ENCODE measurements around the gene RAB40AL.
"Not testable (repeated sequence)": the region's sequence is repeated elsewhere in the genome, so short reads cannot be mapped to it uniquely, and the experiment has no call there.

Gene RAB40AL, protein sequence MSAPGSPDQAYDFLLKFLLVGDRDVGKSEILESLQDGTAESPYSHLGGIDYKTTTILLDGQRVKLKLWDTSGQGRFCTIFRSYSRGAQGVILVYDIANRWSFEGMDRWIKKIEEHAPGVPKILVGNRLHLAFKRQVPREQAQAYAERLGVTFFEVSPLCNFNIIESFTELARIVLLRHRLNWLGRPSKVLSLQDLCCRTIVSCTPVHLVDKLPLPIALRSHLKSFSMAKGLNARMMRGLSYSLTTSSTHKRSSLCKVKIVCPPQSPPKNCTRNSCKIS

DNA sequence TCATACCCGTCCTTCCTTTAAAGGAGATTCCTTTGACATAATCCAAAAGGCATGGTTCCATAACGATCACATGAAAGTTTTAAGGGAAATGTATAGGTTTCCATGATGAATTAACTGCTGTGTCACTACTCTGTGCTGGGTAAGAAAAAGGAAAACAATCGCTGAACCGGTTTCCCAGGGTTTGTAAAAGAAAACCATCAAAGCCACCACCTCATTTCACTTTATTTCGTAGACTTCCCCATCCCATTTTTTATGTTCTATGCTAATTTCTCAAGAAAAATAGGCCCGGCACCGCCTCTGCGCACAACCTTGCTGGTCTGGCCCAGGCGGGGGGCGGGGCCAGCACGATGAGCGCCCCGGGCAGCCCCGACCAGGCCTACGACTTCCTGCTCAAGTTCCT, at the start of gene RAB40AL:
Gene RAB40AL, plus strand, starts transcription at position 301 of the 400 bp plus-strand sequence. Its CDS starts 47 bp downstream, at position 348.
- DNase-seq; intact Hi-C loops (cut with DNase I): not testable (repeated sequence)

- intact Hi-C loops (cut with DNase I): no loop called here
- DNase-seq: no peak
These were observed 49.4 kb upstream of the RAB40AL start for GRCh38 chrX:102887687-102888086.

- DNase-seq: no peak
These were observed 45.0 kb upstream of the RAB40AL start for GRCh38 chrX:102892103-102892502.

GRCh38 chrX:102899940-102900916, 36.8 kb upstream of the RAB40AL start:
- DNase-seq: peak; percentile 11 to 88 (median 68)
- intact Hi-C loops (cut with DNase I): no loop called here

More at GRCh38 chrX:102892103-102892502, 45.0 kb upstream of the RAB40AL start:
- intact Hi-C loops (cut with DNase I): no loop called here

DNA sequence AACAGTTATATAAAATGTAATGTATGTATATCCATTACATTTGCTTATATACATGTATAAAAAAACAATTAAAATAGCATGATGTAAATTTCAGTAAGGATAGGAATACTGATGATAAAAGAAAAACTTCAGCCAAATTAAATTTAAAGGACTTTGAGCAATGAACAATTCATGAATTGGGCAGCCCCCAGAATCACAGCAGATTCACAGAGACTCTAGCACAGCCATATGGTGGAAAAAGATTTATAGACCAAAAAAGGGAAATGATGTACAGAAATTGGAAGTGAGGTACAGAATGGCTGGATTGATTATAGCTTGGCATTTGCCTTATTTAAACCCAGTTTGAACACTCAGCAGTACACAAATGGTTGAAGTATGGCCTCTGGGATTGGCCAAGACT, 34.7 kb upstream of the RAB40AL start:
- intact Hi-C loops (cut with DNase I): no loop called here
- no peak for DNase-seq

GRCh38 chrX:102930990-102931756, 5.9 kb upstream of the RAB40AL start:
- no peak for DNase-seq
- intact Hi-C loops (cut with DNase I): no loop called here

GRCh38 chrX:102934624-102935023, 2.4 kb upstream of the RAB40AL start:
- DNase-seq: peak in 22 of 42 donors; percentile 7 to 63 (median 20)
- intact Hi-C loops (cut with DNase I): no loop called here

DNA sequence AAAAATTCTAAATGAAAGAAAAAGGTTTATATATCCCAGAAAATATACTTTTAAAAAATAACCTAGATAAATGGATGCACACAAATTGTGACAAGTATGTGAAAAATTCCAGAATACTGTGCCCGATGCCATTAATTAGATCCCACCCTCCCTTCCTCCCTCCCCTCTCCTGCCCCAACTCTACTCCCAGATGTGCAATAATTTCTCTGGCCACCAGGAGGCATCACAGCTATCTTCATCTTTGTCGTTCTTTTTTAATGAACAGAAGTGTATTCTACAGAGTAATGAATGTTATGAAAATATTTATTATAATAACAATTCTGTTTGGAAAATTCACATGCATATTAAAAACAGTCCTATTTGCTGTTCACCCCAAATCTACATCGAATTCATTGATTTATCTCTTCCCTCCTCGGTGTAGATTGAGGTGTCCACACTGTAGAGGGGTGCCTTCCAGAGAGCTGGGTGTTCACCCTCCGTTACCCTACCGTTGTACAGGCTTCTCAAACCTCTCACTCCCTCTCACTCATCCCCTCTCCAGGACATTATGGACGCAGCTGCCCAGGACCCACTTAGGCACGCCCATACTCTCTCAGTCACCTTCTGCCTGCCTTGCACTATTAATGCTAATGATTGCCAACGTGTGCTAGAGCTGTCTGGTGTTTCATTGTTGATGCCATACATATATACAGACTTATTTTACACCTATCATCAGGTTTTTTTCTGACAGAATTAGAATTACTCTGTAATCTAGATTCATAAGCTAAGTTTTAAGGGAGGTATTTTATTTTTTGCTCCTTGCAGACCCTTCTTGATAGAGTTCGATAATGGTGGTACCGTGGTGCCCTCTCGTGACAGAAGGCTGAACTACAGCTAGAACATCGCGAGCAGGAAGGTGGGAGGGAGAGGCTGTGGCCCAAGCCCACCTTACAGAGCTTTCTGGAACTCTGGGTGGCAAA, 14.1 kb downstream of the RAB40AL start:
- intact Hi-C loops (cut with DNase I): no loop called here
- peak in 40 of 42 donors; percentile 12 to 90 (median 68) for DNase-seq

DNA sequence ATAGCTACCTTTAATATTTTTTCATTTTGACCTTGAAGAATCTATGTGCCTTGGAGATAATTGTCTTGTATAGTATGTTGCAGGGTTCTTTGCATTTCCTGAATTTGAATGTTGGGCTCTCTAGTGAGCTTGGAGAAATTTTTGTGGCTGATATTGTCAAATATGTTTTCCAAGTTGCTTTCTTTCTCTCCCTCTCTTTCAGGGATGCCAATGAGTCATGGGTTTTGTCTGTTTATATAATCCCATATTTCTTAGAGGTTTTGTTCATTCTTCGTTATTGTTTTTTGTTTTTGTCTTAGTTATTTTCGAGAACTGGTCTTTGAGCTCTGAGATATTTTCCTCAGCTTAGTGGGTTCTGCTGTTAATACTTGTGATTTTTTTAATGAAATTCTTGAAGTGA, 20.7 kb downstream of the RAB40AL start:
- DNase-seq: no peak
- intact Hi-C loops (cut with DNase I): no loop called here

- no peak for DNase-seq
- intact Hi-C loops (cut with DNase I): no loop called here
These were observed 21.7 kb downstream of the RAB40AL start for GRCh38 chrX:102958794-102959193.

GRCh38 chrX:102959471-102959870, 22.4 kb downstream of the RAB40AL start:
- no peak for DNase-seq
- intact Hi-C loops (cut with DNase I): no loop called here

GRCh38 chrX:102963955-102964354, 26.9 kb downstream of the RAB40AL start:
- no peak for DNase-seq
- intact Hi-C loops (cut with DNase I): no loop called here

DNA sequence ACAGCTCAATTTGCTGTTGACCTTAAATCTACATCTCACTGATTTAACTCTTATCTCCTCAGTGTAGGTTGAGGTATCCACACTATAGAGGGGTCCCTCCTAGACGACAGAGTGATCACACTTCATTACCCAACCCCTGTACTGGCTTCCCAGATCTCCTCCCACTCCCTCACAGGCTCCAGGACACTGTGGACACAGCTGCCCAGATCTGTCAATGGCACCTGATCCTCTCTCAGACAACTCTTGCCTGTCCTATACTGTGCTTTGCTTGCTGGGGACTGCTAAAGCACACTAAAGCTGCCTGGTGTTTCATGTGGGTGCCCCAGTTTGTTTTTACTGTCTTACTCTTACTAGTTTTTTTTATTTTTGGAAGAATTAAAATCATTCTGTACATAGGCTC, 27.9 kb downstream of the RAB40AL start:
- intact Hi-C loops (cut with DNase I): no loop called here
- no peak for DNase-seq

DNA sequence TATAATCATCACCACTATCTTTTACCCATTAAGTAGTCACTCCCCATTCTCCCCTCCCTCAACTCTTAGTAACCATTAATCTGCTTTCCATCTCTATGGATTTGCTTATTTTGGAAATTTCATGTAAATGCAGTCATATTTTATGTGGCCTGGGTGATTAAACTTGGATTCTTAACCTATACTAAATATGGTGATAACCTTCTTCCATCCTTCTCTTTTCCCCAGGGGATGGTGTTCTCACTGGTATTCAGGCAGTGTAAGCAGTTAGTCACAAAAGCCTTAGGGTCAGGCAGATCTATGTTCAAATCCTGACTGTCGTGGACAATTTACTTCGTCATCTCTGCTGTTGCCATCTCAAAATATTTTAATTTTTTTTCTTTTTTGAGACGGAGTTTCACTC, 29.6 kb downstream of the RAB40AL start:
- intact Hi-C loops (cut with DNase I): no loop called here

GRCh38 chrX:102968216-102968615, 31.1 kb downstream of the RAB40AL start:
- intact Hi-C loops (cut with DNase I): no loop called here
- no peak for DNase-seq

More for the DNA sequence above, 29.6 kb downstream of the RAB40AL start:
- DNase-seq: no peak

- DNase-seq; intact Hi-C loops (cut with DNase I): not testable (repeated sequence)
These were observed 34.5 kb downstream of the RAB40AL start for GRCh38 chrX:102971536-102971935.

DNA sequence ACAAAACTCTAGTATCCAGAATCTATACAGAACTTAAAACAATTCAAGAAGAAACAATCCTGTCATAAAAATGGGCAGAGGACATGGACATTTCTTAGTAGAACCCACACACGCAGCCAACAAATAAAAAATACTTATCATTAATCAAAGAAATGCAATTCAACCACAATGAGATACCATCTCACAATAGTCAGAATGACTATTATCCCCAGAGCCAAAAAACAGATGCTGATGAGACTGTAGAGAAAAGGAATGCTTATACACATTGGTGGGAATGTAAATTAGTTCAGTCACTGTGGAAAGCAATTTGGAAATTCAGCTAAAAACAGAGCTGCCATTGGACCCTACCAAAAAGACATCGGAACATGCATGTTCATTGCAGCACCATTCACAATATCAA, 37.9 kb downstream of the RAB40AL start:
- intact Hi-C loops (cut with DNase I): no loop called here
- DNase-seq: no peak

GRCh38 chrX:102976286-102976685, 39.2 kb downstream of the RAB40AL start:
- intact Hi-C loops (cut with DNase I): no loop called here
- no peak for DNase-seq
